ENCODE results near the gene SARDH.

The SARDH gene

DNA sequence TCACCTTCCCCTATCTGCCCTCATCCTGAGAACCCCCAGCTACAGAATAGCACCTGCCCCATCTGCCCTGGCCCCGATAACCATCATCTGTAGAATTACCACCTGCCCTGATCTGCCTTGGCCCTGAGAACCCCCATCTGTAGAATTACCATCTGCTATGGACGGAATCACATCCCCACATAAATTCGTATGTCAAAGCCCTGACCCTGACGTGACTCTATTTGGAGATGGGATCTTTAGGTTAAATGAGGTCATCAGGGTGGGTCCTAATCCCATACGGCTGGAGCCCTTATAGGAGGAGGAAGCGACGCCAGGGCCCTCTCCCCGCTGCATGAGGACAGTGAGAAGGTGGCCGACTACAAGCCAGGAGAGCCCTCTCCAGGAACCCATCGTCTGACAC lies 32.6 kb downstream of the SARDH start:
- in situ Hi-C loops (cut with HindIII; ENCODE audit: low sequenced_read_pairs) = no loop called here

DNA sequence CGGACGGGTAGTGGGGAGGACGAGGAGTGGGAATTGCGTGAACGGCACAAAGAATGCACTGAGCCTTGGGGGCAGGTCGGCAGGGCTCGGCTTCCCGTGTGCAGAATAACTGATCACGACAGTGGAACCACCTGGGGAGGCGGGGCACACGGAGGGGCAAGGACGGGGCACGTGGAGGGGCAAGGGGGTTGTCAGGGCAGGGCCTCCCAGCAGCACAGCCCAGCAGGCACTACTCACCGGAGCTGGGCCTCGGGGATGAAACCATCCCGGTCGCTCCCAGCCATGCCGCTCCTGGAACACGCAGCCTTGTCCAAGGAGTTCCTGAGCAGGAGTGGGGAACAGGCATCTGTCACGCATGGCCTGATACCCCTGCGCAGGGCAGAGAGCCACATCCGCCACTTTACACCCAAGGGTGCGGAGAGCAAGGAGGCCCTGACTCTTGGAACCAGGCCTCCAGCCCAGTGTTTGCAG lies 33.4 kb downstream of the SARDH start:
- in situ Hi-C loops (cut with HindIII; ENCODE audit: low sequenced_read_pairs) = no loop called here

DNA sequence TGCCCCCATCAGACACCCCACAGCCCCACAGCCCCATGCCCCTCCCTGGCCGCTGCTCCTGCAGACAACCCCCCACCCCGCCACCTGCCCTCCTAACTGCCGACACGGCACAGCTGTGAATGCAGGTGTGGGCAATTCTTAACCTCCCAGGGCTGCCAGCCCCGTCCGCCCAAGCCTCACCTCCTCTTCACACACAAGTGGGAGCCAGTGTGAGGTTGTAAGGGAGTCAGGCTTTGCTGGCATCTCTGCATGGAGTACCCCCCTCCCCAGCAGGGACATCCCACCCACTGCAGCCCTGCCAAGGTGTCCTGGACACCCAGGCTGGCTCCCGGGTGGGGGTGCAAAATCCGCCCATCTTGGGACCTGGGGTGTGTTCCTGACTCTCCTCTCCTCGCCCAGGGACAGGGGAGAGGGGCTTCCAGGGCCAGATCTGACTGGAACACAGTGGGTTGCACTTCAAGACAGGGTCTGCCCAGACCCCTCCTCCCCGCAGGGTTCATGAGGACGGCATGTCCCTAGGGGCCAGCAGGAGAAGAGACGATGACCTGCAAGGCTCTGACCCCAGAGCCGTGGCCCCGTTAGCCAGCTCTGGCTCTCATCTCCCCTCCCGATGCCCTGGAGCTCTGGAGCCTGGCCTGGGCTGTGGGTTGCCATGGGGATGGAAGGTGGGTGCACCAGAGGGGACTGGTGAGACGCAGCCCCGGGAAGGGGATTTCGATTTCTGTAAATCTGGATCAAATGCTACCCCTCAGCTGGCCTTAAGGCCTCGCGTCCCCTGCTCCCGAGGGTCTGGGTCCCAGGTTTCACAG lies 34.4 kb downstream of the SARDH start:
- in situ Hi-C loops (cut with HindIII; ENCODE audit: low sequenced_read_pairs) = no loop called here

DNA sequence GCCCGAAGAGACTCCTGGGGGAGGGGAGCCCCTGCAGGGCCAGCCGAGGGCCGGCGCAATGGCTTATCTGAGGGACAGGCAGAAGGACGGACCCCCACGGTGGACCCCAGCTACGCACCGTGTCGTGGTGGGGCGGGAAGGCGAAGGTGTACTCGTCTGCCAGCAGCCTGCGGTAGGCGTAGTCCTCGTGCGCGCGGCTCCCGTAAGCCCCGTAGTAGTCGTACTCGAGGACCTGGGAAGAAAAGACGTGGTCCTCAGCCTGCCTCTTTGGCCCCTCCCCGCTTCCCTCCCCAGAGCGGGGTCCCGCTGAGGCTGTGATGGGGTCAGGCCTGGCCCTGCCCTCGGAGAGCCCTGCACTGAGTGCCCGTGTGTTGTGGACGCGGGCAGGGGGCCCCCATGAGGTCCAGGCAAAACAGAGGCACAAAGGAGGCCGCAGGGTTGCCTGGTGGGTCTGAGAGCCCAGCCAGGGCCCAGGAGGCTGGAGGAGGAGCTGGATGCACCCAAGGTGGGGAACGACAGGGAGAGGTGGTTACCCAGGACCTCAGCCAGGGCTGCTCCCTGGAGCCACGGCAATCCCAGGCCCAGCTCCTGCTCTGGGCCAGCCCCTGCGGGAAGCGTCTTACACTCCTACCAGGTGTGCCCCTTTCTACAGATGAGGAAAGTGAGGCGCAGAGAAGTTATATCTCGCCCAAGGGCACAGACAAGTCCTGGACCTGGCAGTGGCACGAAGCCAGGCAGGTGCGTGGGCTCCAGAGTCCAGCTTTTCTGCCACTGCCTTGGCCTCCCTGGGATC lies 35.2 kb downstream of the SARDH start:
- in situ Hi-C loops (cut with HindIII; ENCODE audit: low sequenced_read_pairs) = no loop called here

DNA sequence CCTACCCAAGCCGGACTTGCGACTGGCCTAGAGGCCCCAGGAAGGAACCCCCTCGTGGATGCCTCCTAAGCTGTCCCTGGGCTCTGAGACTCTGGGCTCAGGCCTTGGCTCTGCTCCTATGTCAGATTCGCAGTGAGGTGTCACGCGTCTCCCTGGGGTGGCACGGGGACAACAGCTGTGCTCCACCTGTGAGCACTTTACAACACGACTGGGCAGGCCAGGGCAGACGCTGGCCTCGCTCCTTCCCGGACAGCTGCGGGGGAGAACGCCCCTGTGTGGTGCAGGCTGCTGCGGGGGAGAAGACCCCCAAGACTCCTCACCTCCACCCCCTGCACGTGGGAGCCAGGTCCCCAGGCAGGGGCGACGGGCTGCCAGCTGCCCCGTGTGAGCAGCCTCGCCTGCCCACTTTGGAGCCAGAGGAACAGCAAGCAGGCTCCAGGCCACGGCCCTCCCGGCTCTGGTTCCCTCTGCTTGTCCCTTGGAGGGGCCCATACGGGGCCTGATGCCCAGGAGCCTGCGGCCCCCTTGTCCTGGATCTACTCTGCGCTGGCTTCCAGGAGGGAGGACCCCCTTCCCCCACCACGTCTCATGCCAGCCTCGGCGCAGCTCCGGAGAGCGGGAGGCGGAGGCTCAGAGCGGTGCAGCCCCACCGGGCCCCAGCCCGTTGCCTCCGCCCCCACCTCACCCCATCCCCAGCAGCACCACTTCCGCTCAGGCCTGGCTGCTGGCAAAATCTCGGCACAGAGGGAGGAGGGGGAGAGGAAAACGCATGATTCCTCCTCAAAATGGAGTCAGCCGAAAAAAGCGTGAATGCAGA lies 36.0 kb downstream of the SARDH start:
- in situ Hi-C loops (cut with HindIII; ENCODE audit: low sequenced_read_pairs) = no loop called here

DNA sequence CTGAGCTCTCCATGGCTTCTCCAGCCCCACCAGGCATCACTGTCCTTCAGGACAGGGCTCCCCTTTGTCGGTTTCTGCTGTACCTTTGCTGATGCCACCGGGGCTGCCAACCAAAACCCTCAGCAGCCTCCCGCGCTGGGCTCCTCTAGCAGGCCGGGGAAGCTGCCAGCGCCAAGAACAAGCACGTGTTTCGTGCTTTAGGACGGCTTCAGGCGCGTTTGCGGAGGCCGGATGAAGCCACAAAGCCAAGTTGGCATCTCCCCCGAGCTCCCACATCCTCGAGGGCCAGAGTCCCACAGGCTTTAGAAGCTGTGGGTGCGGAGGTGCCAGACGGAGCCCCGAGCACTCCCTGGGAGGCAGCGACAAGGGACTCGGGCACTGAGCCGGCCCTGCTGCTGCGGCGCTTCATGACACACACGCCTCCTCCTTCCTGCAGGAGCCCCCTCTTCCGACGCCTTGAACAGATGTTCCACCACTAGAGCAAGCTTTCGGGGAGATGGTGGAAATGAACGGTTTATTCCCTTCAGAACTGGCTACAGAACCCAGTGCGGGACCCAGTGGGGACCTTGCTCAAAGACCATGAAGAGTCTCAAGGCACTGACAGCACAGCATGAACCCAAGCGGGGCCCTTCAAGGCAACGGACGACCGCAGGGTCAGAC lies 36.7 kb downstream of the SARDH start:
- in situ Hi-C loops (cut with HindIII; ENCODE audit: low sequenced_read_pairs) = no loop called here

DNA sequence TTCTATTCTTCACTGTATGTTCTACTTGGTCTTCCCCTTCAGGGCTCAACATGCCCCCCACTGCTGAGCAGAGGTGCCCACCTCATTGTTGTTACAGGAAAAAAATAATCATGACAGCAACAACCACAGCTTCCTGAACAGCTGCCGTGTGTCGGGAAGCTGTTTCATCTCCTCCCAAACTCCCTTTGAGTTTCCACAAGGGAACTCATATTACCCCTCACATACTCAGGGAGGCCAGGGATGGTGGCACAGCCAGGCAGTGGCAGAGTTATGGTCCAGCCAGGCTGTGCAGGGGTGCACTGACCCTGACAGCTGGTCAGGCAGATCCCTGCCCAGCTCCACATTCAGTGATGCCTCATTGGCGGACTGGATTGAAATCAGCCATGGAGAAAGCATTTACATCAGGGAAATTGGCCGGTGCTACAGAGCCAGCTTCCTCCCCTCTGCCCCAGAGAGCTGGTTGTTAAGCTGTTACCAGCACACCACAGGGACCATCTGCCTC lies 37.3 kb downstream of the SARDH start:
- in situ Hi-C loops (cut with HindIII; ENCODE audit: low sequenced_read_pairs) = no loop called here

DNA sequence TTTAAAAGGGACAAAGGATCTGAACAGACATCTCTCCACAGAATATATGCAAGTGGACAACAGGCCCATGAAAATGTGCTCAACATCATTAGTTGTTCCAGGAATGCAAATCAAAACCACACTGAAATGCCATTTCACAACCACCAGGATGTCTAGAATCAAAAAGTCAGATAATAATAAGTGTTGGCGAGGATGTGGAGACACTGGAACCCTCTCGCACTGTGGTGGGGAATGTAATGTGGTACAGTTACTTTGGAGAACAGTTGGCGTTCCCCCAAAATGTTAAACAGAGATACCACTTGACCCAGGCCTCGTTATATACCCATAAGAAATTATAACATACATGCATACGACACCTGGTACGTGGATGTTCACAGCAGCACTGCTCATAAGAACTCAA lies 38.6 kb downstream of the SARDH start:
- in situ Hi-C loops (cut with HindIII; ENCODE audit: low sequenced_read_pairs) = no loop called here

DNA sequence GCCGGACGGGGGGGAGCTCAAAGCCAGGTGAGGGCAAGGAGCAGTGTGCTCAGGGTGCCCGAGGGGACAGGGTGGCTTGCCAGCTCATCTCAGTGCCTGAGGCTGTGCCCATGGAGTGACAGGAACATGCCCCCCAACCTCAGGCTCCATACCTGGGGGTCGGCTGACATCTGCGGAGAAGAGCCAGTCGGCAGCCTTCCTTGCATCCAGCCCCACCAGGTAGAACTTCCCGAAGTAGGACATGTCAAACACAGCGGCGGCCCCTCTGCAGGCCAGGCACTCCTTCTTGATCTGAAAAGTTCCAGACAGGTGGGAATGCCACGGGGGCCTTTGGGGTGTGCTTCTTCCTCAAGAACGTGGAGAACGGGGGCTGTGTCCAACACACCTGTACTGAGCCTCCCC lies 42.1 kb downstream of the SARDH start:
- in situ Hi-C loops (cut with HindIII; ENCODE audit: low sequenced_read_pairs) = no loop called here

DNA sequence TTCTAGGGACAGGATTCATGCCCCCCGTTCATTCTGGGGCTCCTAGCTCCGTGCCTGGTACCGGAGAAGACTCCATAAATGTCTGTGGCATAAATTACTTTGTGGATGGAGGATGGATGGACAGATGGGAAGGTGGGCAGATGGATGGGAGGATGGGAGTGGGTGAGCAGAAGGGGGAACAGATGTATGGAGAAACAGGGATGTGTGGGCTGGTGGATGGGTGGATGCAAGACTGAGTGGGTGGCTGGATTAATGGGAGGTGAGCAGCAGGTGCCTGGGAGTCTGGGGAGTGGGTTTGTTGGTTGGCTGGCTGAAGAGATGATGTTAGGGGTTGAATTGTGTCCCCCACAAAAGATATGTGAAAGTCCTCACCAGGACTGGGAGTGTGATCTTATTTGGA lies 43.5 kb downstream of the SARDH start:
- in situ Hi-C loops (cut with HindIII; ENCODE audit: low sequenced_read_pairs) = no loop called here

DNA sequence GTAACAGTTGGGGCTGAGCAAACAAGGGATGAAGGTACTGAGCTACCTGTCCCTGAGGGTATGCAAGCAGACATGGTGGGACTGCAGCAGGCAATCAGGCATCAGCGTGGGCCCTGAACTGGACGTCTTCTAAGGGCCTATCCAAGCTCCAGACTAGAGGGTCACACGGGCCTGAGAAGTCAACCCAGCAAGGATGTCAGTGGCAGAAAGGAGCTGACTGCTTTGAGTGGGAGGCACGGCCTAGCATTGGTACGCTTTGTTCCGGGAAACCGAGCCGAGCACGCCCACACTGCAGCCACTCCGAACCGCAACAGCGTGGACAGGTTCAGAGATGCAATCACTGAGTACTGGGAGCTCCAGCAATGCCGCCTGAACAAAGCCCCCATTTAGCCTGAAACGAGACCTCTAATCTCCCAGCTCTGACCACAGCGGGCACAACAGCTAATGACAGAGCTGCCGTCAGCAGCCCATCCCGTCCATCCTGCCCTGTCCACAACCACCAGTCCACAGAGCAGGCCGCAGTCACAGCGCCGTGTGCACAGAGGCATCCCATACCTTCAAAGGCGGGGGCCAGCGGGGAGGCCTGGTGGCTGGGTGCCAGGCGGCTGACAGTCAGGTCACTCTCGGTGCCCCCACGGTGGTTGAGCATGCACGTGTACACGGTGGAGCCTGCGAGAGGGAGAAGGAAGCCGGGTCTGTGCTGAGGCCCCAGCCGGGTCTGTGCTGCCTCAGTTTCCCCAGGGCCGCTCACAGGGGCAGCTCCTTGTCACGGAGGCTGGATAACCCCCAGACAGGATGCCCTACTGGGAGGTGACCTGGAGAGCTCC lies 44.2 kb downstream of the SARDH start:
- in situ Hi-C loops (cut with HindIII; ENCODE audit: low sequenced_read_pairs) = no loop called here

DNA sequence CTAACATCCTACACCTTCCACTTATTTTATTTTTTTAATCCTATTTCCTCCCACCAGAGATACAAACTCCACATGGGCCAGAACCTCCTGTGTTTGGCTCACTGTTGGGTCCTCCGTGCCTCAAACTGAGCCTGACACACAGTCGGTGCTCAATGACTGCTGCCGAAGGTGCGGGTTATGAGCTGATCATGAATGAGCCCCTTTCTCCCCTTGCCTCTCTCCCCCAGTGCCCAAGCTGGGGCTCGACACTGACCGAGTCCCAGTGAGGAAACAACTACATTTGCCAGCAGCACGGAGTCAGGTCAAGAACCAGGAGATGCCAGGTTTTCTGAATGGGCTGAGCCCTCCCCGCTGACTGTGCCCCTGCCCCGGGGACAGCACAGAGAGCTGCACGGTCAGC lies 45.0 kb downstream of the SARDH start:
- in situ Hi-C loops (cut with HindIII; ENCODE audit: low sequenced_read_pairs) = no loop called here

DNA sequence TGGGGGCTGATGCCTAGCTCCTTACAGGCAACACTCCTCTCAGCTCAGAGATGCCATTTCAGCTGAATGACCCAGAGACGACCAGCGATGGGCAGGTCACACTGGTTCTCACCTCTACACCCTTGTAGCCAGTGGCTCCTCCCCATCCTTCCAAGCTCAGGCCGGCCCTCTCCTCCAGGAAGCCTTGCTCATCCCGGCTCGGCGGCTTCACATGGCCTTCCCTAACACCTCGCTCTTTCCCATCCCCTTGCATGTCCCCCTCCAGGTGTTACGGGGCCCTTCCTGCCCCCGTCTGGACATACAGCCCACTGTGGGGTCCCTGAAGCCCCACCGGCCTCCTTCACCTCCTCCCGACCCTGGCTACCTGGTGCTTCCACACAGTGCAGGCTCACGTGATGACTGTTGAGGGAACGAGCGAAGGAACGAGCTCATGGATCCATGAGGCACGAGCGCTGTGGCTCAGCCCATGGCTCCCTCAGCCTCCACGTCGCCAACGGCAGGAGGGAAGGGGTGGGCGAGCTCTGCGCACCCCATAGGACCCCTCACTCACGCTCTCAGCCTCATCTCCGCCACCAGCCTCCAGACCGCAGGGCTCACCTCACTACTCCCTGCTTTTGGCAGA lies 45.7 kb downstream of the SARDH start:
- in situ Hi-C loops (cut with HindIII; ENCODE audit: low sequenced_read_pairs) = no loop called here

DNA sequence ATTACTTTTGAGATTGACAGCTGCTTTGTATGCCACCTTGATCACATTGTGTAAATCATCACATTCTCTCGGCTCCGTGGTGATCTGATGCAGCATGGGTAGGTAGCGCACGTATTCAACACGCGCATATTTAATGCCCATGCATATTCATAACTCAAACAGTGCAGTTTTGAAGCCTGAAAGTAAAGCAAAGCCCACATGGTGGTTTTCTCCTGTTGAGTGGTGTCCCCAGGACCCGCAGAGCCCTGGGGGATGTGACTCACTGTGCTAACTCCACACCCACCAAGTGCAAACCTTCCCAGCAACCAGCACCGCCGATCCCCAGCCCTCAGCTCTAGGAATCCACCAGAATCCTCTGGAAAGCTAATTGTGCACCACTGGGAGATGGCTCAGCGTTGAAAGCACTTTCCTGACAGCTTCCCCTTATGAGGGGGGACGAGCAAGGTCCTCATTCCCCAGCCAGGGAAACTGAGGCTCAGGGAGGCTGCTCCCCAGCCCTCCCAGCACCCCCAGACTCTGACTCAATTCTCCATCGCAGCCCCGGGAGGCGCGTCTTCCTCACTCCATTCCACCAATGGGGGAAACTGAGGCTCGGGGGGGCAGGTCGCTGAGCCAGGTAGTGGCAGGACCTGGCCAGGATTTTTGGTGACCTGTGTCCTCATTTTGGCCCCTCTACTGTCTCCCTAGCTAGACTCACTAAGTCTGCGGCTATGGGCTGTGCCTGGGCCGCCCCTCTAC lies 46.4 kb downstream of the SARDH start:
- in situ Hi-C loops (cut with HindIII; ENCODE audit: low sequenced_read_pairs) = no loop called here

DNA sequence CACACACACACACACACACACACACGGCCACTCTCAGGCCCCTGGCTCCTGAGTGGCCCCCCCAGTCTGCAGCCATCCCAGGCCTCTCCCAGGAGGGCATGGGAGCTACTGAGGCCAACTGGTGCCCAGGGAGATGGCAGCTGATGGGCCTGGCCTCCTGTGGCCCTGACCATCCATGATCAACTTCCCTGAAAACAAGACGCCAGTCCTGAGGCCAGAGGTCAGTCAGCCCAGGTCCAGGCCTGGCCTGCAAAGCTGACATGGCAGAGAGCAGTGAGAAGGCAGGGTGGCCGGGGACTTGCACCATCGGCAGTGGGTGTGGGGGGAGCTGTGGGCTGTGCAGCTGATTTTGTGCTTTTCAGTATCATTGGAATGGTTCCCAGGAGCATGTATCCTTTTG lies 47.0 kb downstream of the SARDH start:
- in situ Hi-C loops (cut with HindIII; ENCODE audit: low sequenced_read_pairs) = no loop called here

DNA sequence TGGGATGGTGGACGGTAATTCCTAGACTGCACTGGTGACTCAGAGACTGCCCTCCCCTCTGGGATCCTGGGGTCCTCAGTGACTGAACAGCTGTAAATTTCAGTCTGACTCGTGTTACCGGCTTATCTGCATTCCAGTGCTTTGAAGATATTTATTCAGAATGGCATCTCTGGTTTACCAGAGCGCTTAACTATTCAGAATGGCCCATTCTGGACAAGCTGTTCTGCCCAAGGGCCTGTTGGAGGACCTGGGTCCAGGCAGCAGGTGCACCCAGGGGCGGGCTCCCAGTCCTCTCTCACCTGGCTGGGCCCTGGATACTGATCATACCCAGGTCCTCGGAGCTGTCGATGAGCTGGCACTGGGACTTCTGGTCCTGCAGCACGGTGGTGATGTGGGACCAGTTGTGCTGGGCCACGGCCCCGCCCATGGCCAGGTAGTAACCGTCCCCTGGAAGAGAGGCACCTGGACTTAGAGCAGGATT lies 48.0 kb downstream of the SARDH start:
- in situ Hi-C loops (cut with HindIII; ENCODE audit: low sequenced_read_pairs) = no loop called here

DNA sequence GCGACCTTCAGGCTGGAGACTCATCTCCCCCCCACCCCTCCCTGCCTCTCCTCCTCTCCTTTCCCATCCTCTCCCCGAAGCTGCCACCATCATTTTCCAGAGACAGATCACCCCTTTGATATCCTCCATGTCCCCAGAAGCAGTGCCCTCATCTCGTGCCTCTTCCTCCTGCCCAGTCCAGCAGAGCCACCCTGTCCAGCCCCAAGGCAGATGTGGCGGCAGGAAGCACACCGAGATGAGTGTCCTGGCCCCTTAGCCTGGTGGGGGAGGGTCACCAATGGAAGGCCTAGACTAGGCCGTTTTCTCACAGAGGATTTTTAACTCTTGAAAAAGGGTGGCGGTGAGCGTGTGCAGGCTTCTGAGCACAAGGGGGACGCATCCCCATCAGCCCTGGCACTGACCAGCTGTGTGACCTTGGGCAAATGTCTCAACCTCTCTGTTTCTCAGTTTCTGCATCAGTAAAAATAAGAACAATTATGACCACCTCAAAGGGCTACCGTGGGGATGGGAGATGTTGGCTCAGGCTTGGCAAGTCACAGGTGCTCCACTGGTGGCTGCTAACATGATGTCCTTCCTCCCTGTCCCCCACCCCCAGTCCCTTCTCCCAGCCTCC lies 48.9 kb downstream of the SARDH start:
- in situ Hi-C loops (cut with HindIII; ENCODE audit: low sequenced_read_pairs) = no loop called here

Data from endothelial cell of hepatic sinusoid (primary cell).